Measurements from ENCODE around the gene PTBP3.

PTBP3 gene

DNA sequence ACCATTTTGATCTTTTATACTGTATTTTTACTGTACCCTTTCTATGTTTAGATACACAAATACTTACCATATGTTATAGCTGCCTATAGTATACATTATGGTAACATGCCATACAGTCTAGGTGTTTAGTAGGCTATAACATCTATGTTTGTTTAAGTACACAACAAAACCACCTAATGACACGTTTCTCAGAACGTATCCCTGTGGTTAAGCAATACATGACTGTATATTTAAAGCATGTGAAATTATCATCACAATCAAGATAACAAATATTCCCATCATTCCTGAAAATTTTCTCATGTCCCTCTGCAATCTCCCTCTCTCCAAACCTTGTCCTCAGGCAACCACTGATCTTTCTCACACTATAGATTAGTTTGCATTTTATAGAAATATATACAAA is 91.9 kb downstream of the PTBP3 start:
- H3K27ac Mint-ChIP-seq, result no peak overlapping the region
- H3K4me3 Mint-ChIP-seq, result no peak overlapping the region
- peaks cover 67% of the 10 kb centered on the region for H3K36me3 Mint-ChIP-seq
- peaks cover 13% of the 10 kb centered on the region for H3K4me1 Mint-ChIP-seq
- H3K27me3 Mint-ChIP-seq, result no peaks in the 10 kb centered on the region
- no peak for ATAC-seq
- peaks cover 2% of the 10 kb centered on the region for H3K9me3 Mint-ChIP-seq

- H3K4me1 Mint-ChIP-seq, result peaks cover 13% of the 10 kb centered on the region
- no peak for ATAC-seq
- H3K36me3 Mint-ChIP-seq, result peaks cover 50% of the 10 kb centered on the region
- H3K27ac Mint-ChIP-seq, result no peak overlapping the region
- H3K4me3 Mint-ChIP-seq, result no peak overlapping the region
- H3K27me3 Mint-ChIP-seq, result no peaks in the 10 kb centered on the region
- peaks cover 2% of the 10 kb centered on the region for H3K9me3 Mint-ChIP-seq
Measured at GRCh38 chr9:112239708-112240107, 93.7 kb downstream of the PTBP3 start.

DNA sequence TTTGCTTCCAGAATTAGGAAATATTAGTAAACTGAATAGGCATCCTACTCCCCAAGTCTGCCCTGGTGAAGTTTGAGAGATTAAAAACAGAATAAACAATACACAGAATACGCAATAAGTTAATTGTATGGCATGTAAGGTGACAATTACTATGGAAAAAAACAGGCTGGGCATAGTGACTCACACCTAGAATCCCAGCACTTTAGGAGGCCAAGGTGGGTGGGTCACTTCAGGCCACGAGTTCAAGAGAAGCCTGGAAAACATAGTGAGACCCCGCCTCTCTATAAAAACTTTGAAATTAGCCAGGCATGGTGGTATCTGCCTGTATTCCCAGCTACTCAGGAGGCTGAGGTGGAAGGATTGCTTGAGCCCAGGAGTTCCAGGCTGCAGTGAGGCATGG is 94.1 kb downstream of the PTBP3 start:
- H3K27ac Mint-ChIP-seq, result no peak overlapping the region
- H3K4me3 Mint-ChIP-seq, result no peak overlapping the region
- no peak for ATAC-seq
- peaks cover 48% of the 10 kb centered on the region for H3K36me3 Mint-ChIP-seq
- peaks cover 2% of the 10 kb centered on the region for H3K9me3 Mint-ChIP-seq
- H3K4me1 Mint-ChIP-seq, result peaks cover 13% of the 10 kb centered on the region
- H3K27me3 Mint-ChIP-seq, result no peaks in the 10 kb centered on the region

- no peak for ATAC-seq
- Mint-ChIP-seq H3K36me3 (peaks cover 46% of the 10 kb centered on the region), H3K4me1 (peaks cover 13% of the 10 kb centered on the region), H3K27me3 (no peaks in the 10 kb centered on the region), H3K27ac (no peak overlapping the region), H3K9me3 (peaks cover 2% of the 10 kb centered on the region), H3K4me3 (no peak overlapping the region)
Measured at GRCh38 chr9:112234779-112235178, 98.6 kb downstream of the PTBP3 start.

DNA sequence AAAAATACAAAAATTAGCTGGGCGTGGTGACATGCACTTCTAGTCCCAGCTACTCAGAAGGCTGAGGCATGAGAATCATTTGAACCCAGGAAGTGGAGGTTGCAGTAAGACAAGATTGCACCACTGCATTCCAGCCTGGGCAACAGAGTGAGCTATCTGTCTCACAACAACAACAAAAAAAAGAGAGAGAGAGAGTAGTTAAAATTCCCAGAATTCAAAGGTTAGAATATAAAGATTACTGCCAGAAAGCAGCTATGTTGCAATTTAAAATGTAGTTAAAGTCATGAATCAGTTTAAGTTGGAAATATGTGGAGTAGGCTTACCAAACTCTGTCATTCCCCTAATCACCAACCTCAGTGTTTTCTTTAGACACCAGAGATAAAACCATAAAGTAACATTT is 99.7 kb downstream of the PTBP3 start:
- no peak for ATAC-seq
- H3K27me3 Mint-ChIP-seq, result no peaks in the 10 kb centered on the region
- no peak overlapping the region for H3K27ac Mint-ChIP-seq
- no peaks in the 10 kb centered on the region for H3K9me3 Mint-ChIP-seq
- H3K4me1 Mint-ChIP-seq, result peaks cover 8% of the 10 kb centered on the region
- peaks cover 40% of the 10 kb centered on the region for H3K36me3 Mint-ChIP-seq
- no peak overlapping the region for H3K4me3 Mint-ChIP-seq

GRCh38 chr9:112232233-112232632 is 101.2 kb downstream of the PTBP3 start:
- Mint-ChIP-seq H3K27me3 (no peaks in the 10 kb centered on the region), H3K4me3 (no peak overlapping the region), H3K27ac (no peak overlapping the region), H3K4me1 (no peaks in the 10 kb centered on the region), H3K9me3 (no peaks in the 10 kb centered on the region), H3K36me3 (peaks cover 38% of the 10 kb centered on the region)
- no peak for ATAC-seq

DNA sequence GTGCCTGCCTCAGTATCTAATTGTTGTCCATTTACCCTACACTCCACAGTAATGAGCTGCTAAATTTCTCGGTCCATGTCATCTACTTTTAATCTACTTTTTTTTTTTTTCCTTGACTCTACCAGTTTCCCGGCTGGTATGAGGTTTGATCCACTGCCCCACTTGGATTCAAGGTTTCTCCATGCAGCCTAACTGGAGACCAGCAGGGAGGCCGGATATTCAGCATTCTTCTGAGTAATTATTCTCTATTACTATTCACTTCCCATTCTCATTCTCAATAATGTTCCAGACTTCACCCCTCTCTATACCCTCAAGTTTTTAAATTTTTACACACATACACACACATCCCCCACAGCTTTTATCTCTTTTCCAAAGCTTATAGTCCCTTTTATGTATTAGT is 107.3 kb downstream of the PTBP3 start:
- H3K4me3 Mint-ChIP-seq, result no peak overlapping the region
- no peaks in the 10 kb centered on the region for H3K27me3 Mint-ChIP-seq
- H3K9me3 Mint-ChIP-seq, result no peaks in the 10 kb centered on the region
- peaks cover 62% of the 10 kb centered on the region for H3K36me3 Mint-ChIP-seq
- H3K27ac Mint-ChIP-seq, result no peak overlapping the region
- H3K4me1 Mint-ChIP-seq, result peaks cover 6% of the 10 kb centered on the region
- ATAC-seq, result no peak

GRCh38 chr9:112224401-112225289 is 108.8 kb downstream of the PTBP3 start:
- Mint-ChIP-seq H3K27me3 (no peaks in the 10 kb centered on the region), H3K4me1 (peaks cover 6% of the 10 kb centered on the region), H3K4me3 (no peak overlapping the region), H3K9me3 (no peaks in the 10 kb centered on the region), H3K36me3 (peaks cover 64% of the 10 kb centered on the region), H3K27ac (peak overlapping the region; percentile 51)
- no peak for ATAC-seq

DNA sequence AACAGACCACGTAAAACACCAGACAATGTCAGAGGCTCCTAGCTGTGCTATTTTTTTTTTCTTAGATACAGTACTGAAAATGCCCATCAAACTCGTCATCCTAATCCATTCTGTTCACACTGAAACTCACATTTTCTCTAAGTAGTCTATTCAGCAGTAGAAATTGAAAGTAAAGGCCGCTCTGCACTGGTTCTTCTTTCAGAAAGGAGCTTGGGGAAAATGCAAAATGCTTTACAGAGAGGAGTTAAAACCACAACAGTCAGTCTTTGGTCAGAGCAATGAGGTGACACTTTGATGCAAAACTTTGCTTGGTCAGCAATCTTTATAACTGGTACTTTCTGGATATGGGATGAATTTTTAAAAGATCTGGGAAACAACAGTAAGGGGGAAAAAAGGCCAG is 114.5 kb downstream of the PTBP3 start:
- peak; percentile 75 for ATAC-seq
- Mint-ChIP-seq H3K36me3 (peaks cover 56% of the 10 kb centered on the region), H3K9me3 (no peaks in the 10 kb centered on the region), H3K4me1 (peaks cover 14% of the 10 kb centered on the region), H3K27me3 (no peaks in the 10 kb centered on the region), H3K27ac (peak overlapping the region; percentile 40), H3K4me3 (no peak overlapping the region)

- Mint-ChIP-seq H3K4me1 (peaks cover 3% of the 10 kb centered on the region), H3K9me3 (peaks cover 14% of the 10 kb centered on the region), H3K36me3 (peaks cover 83% of the 10 kb centered on the region), H3K27me3 (no peaks in the 10 kb centered on the region), H3K4me3 (no peak overlapping the region), H3K27ac (no peak overlapping the region)
- no peak for ATAC-seq
Measured at GRCh38 chr9:112212926-112213325, 120.5 kb downstream of the PTBP3 start.

DNA sequence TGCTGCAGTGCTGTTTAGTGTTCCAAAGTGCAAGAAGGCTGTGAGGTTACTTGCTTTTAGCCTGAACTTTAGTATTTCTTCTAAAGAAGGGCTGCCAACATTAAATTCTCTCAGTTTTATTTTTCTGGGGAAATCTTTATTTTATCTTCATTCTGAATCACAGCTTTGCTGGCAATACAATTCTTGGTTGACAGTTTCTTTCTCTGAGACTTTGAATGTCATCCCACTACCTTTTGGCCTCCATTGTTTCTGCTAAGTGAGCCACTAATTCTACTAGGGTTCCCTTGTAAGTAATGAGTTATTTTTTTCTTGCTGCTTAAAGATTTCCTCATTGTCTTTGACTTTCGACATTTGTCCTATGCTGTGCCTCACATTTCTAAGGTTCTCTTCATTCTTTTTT is 126.0 kb downstream of the PTBP3 start:
- Mint-ChIP-seq H3K4me3 (no peak overlapping the region), H3K4me1 (no peaks in the 10 kb centered on the region), H3K27me3 (no peaks in the 10 kb centered on the region), H3K36me3 (peaks cover 80% of the 10 kb centered on the region), H3K9me3 (peaks cover 26% of the 10 kb centered on the region), H3K27ac (no peak overlapping the region)
- no peak for ATAC-seq

DNA sequence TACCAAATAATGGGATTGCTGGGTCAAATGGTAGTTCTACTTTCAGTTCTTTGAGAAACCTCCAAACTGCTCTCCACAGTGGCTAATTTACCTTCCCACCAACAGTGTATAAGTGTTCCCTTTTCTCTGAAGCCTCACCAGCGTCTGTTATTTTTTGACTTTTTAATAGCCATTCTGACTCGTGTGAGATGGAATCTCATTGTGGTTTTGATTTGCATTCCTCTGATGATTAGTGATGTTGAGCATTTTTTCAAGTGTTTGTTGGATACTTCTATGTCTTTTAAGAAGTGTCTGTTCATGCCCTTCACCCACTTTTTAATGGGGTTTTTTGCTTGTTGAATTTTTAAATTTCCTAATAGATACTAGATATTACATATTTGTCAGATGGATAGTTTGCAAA is 129.9 kb downstream of the PTBP3 start:
- Mint-ChIP-seq H3K4me1 (no peaks in the 10 kb centered on the region), H3K27ac (no peak overlapping the region), H3K4me3 (no peak overlapping the region), H3K36me3 (peaks cover 47% of the 10 kb centered on the region), H3K27me3 (no peaks in the 10 kb centered on the region), H3K9me3 (peaks cover 18% of the 10 kb centered on the region)
- no peak for ATAC-seq

GRCh38 chr9:112200711-112201110 is 132.7 kb downstream of the PTBP3 start:
- no peak for ATAC-seq
- no peak overlapping the region for H3K4me3 Mint-ChIP-seq

GRCh38 chr9:112198646-112199045 is 134.8 kb downstream of the PTBP3 start:
- H3K4me1 Mint-ChIP-seq, result peaks cover 4% of the 10 kb centered on the region
- H3K27ac Mint-ChIP-seq, result no peak overlapping the region
- no peak overlapping the region for H3K4me3 Mint-ChIP-seq
- H3K9me3 Mint-ChIP-seq, result peaks cover 4% of the 10 kb centered on the region
- no peak for ATAC-seq
- peaks cover 14% of the 10 kb centered on the region for H3K36me3 Mint-ChIP-seq
- no peaks in the 10 kb centered on the region for H3K27me3 Mint-ChIP-seq

More at GRCh38 chr9:112200711-112201110, 132.7 kb downstream of the PTBP3 start:
- H3K9me3 Mint-ChIP-seq, result peaks cover 7% of the 10 kb centered on the region
- peaks cover 29% of the 10 kb centered on the region for H3K36me3 Mint-ChIP-seq
- H3K4me1 Mint-ChIP-seq, result peaks cover under 1% of the 10 kb centered on the region
- no peaks in the 10 kb centered on the region for H3K27me3 Mint-ChIP-seq
- H3K27ac Mint-ChIP-seq, result no peak overlapping the region

DNA sequence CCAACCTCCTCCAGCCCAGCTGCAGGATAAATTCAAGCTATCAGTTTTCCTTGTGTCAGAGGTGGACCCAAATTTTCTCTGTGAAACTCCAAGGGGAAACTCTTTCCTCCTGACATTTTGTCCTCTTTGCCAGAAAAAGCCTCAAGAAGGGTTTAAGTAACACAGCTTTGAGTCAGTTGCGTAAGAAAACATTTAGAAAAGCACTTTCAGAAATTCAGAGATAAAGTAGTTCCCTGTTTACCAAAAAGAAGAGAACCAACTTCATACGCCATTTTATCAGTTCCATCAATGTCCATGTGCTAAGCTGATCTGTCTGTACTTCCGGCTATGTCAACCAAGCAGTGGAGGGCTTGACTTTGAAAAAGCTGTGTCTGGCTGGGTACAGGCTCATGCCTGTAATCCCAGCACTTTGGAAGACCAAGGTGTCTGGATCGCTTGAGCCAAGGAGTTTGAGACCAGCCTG is 138.4 kb downstream of the PTBP3 start:
- Mint-ChIP-seq H3K27me3 (no peaks in the 10 kb centered on the region), H3K4me3 (no peak overlapping the region), H3K27ac (no peak overlapping the region), H3K36me3 (peaks cover 10% of the 10 kb centered on the region), H3K4me1 (peaks cover 4% of the 10 kb centered on the region), H3K9me3 (no peaks in the 10 kb centered on the region)
- no peak for ATAC-seq

DNA sequence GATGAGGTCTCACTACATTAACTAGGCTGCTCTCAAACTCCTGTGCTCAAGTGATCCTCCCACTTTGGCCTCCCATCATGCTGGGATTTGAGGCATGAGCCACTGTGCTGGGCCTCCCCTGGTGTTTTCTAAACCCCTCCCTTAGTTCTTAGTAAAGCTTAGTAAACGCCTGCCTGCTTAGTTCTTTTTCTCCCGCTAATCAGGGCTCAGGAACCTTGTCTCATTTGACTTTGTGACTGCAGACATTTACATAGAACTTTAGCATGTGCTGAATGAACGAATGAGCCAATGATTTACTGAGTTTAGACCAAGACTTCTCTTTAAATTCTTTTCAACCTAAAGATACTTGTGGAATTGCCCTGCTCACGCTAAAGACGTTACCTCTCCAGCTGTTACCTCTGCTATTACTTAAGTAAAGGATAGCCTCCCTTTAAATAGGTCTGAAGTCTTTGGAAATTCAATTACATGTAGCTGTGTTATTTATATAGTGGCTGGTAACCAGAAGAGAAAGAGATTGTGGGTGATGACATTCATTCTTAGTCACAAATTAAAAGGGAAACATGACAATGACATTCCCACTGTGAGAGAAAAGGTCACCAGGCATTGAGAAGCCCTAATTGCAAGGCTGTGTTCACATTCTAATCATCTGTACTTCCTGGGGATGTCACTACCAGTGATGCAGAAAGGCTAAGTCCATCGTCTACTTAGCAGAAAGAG is 139.7 kb downstream of the PTBP3 start:
- no peaks in the 10 kb centered on the region for H3K9me3 Mint-ChIP-seq
- ATAC-seq, result peak; percentile 67
- peaks cover 10% of the 10 kb centered on the region for H3K36me3 Mint-ChIP-seq
- H3K27me3 Mint-ChIP-seq, result no peaks in the 10 kb centered on the region
- H3K27ac Mint-ChIP-seq, result no peak overlapping the region
- no peak overlapping the region for H3K4me3 Mint-ChIP-seq
- H3K4me1 Mint-ChIP-seq, result peaks cover 4% of the 10 kb centered on the region
